Esophagus mucosa (tissue), 1 donor: ENCODE measurements around the gene PLA2G5. TPM values are rescaled to one million over a fixed set of nuclear protein-coding genes. Genes with fewer than 3 reads are reported as not detected.

Experiments
- ATAC-seq: fragments of 200-7000 bp; cut with Tn5 transposase; one replicate; pipeline ENCODE4 v1.9.1; 2020
- total RNA-seq: library from RNA; stranded (reverse); gene quantifications from one replicate; pipeline ENCODE4 v1.2.4, GENCODE V29; 2023
- donor health status: DM: yes; HTN: yes; CAD: no.

PLA2G5 gene
- total RNA-seq, 1 donor from 2014 or later = 0.52 TPM

DNA sequence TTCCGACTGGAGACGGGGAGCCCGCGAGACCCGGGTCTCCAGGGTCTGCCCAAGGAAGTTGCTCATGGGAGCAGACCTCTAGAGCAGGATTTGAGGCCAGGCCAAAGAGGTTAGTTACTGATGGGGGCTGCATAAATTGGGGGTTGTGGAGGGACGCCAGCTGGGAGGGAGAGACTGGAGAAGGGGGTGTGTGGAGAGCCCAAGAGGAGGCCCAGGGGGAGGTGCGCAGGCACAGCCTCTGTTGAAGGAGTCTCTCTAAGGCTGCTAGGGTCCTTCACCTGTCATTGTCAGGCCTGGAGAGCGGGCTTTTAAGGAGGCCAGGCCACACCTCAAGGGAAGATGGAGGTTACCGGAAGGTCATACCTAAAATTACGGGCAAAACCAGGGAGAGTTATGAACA lies 363 bp downstream of the PLA2G5 start:
- ATAC-seq = no peak

- ATAC-seq = no peak
Measured at GRCh38 chr1:20071416-20071815, 1.4 kb downstream of the PLA2G5 start.

DNA sequence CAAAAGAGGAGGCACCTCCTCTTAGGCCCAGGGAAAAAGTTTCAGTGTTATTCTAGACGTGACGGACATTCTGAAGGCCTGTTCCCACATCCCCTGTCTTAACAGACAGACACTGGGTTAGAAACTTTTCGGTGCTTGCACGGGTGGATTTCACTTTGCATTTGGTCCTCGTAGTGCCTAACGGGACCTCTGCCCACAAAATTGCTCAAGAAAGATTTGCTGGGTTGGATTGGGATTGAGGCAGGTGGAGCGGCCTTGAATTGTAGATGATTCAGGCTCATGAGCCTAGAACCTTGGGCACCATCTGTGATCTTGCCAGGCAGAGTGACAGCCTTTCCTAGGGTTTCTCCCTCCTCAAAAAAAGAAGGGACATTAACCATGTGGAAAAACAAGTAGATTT lies 2.8 kb downstream of the PLA2G5 start:
- ATAC-seq = no peak

GRCh38 chr1:20073256-20073655 lies 3.3 kb downstream of the PLA2G5 start:
- no peak for ATAC-seq

DNA sequence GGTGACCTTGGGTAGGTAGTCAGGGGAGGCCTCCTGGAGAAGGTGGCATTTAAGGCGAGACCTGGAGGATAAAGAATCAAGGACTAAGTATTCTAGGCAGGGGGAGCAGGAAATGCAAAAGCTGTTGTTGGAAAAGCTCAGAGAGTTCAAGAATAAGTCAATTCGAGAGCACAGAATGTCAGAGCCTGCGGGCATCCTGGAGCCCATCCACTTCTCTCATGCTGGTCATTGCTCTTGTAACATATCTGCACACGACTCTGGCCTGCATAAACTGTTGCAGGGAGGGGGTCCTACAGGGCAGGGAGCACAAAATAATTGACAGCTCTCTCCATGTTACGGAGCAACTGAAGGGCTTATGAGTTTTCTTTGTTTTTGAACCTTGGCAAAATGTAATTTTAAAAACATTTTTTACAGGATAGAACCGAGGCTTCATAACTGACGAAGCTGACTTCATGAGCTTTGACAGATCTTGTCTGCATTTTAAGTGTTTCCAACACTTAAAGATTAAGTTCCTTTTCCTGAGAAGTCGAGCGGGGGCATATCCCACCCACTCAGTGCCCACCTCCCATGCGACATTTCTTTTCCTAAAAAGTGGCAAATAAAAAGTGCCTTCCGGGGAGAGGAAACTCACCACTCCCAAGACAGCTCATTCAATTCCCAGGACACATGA lies 4.2 kb downstream of the PLA2G5 start:
- ATAC-seq = no peak

DNA sequence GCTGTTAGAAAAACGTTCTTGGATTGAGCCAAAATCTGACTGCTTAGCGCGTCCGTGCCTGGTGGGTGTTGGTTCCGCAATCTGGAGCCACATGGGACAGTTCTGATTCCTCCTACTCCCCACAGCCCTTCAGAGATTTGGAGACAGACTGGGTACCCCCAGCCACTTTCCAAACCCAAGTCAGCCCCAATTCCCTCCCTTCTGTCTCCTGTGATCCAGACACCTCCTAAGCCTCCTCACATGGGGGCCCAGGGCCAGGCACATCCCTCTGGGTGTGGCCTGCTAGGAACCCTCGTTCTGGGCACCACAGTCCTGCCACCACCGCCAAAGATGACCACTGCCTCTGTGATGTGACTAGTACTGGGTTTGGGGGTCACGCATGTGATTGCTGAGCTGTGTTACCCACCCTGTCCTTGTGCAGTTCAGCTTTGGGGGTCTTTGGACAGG lies 4.8 kb downstream of the PLA2G5 start:
- no peak for ATAC-seq

DNA sequence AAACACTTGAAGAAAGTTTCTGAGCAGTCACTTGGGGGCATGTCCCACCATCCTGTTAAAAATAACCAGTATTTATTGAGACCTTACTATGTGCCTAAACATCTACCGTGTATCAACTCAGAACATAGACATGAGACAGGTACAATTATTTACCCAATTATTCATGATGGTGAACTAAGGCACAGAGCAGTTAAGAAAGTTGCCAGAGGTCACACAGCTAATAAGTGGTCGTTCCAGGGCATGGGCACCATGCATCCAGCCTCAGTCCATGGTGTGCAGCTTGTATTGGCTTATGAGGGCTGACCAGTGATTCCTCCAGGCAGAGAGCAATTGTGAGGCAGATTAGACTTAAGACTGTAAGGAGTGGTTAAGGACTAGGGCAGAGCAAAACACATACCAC lies 5.4 kb downstream of the PLA2G5 start:
- ATAC-seq = no peak

DNA sequence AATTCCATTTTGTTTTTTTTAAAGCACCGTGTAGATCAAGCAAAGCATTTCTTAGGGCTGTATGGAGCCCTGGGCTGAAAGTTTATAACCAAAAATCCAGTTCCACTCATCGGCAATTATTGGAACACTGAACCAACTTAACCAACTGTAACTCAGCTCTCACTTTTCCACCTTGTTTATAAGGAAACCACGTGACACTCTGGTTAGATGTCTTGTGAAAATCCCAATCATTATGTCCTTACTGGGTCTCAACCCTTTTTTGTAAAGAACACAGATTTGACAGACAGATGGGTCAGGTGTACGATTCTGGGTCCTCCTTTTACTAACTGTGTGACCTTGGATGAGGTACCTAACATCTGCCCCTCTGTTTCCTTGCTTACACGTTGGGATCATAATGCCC lies 6.2 kb downstream of the PLA2G5 start:
- no peak for ATAC-seq

- no peak for ATAC-seq
Measured at GRCh38 chr1:20076710-20077461, 6.9 kb downstream of the PLA2G5 start.

DNA sequence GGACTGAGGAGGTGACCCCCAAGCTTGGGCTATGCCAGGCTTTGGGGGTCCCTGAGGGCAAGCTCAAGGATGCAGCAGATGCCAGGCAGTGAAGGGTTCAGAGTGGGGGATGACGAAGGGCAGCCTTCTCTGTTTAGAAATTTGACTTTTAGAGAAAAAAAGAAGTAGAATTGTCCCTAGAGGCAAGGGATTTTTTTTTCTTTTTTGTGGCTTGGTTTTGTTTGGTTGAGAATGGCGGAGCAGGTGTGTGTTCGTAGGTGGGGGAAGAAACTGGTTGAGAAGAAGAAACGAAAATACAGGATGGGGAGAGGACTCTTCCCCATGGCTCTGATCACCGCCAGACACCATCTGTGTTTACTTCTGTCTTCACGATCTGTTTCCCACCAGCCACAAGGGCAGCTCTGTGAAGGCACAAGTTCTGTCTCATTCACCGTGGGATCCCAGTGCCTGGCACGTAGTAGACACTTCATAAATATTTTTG lies 8.2 kb downstream of the PLA2G5 start:
- ATAC-seq = no peak

DNA sequence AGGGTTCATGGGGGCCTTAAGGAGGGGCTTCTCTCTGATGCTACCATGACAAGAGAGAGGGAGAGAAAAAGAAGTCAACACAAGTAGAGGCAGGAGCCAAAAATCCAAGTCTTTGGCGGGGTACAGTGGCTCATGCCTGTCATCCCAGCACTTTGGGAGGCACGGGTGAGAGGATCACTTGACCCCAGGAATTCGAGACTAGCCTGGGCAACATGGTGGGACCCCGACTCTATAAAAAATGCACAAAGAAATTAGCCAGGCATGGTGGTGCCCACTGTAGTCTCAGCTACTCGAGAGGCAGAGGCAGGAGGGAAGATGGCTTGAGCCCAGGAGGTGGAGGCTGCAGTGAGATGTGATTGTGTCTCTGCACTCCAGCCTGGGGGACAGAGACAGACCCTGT lies 8.7 kb downstream of the PLA2G5 start:
- ATAC-seq = no peak

DNA sequence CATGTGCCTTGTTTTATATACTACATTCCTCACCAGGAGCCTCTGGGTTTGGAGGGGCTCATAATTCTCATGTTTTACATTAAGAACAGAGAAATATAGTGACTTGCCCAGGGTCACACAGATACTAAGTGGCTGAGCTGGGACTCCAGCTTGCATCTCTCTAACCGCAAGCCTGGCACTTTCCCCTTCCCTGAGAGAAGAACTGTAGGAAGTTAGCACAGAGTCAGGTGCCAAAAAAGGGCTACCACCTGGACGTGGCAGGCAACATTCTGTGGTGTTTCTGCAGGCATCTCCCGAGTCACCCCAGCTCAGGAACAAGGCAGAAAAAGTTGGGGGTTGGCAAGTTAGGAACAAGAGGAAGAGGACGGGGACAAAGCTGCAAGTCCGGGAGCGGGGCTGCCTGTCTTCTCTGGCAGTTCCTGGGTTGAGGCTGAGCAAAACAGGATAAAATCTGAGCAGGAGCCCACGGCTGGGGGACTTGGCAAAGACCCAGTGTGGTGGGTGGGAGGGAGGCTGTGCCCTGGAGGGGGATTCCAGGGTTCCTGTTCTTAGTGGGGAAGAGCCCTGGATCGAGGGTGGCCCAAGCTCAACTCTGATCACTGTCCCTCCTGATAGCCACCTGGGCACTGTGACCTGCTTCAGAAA lies 9.8 kb downstream of the PLA2G5 start:
- ATAC-seq = no peak

- peak; percentile 19 for ATAC-seq
Measured at GRCh38 chr1:20080441-20081352, 10.7 kb downstream of the PLA2G5 start.

DNA sequence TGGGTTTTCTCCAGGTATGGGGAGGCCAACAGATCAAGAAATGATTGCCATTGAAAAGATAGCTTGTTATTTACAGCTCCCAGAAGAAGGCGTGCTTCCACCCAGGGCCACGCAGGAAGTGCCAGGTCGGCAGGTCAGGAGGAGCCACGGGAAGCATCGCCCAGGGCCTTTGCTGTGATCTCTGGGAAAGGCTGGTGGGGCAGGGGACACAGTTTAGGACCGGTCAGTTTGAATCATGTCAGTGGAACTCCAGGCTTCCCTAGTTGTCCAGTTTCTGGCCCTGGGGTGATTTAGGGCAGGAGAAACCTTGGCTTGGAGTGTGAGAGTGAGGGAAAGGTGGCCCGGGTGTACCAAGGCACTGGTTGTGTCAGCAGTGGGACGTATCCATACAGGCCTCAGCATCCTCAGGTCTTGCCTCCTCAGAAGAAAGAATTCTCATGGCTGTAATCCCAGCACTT lies 11.4 kb downstream of the PLA2G5 start:
- no peak for ATAC-seq

GRCh38 chr1:20082772-20083171 lies 12.8 kb downstream of the PLA2G5 start:
- ATAC-seq = no peak

GRCh38 chr1:20083178-20083944 lies 13.4 kb downstream of the PLA2G5 start:
- ATAC-seq = no peak

- no peak for ATAC-seq
Measured at GRCh38 chr1:20086800-20087199, 16.8 kb downstream of the PLA2G5 start.

- ATAC-seq = no peak
Measured at GRCh38 chr1:20087668-20088067, 17.7 kb downstream of the PLA2G5 start.

- peak; percentile 38 for ATAC-seq
Measured at GRCh38 chr1:20089328-20090077, 19.5 kb downstream of the PLA2G5 start.

DNA sequence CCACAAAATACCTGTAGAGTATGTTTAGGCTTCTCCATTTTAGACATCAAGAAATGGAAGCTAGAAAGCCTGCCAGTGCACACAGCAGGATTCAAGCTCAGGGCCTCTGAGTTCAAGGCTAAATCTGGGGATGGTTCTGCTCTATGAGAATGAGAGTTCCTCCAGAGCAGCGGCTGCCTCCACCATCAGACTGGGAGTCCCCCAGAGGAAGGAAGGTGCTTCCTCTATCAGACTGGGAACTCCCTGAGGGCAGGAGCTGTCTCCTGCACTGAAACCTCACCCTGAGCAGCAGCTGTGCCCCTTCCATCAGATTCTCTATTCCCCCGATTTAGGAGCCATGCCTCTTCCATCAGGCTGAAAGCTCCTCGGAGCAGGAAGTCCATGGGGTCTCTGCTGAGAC lies 20.1 kb downstream of the PLA2G5 start:
- no peak for ATAC-seq

- ATAC-seq = no peak
Measured at GRCh38 chr1:20090641-20091040, 20.6 kb downstream of the PLA2G5 start.
